ENCODE results near the gene PSMB7. TPM values are rescaled to one million over a fixed set of nuclear protein-coding genes. Genes with fewer than 3 reads are reported as not detected.

Gene PSMB7
- total and polyA plus RNA-seq, 2 donors (not counting 1 experiment from before 2014, with no cell fraction given), result 69.5 to 73.1 TPM

- ATAC-seq (ENCODE audit: low read depth), result no peak
- CTCF ChIA-PET, result interaction anchor here (0.7 to 1.7 kb wide), 2 partner anchors 11 to 34 kb away, joined by 3 to 5 read pairs; no protein-coding TSS in a partner anchor
- Histone ChIP-seq H3K36me3 (replicated peaks in 1 of 2; ENCODE audit: control extremely low read depth in 1 of 2, control insufficient read depth in 1 of 2, extremely low read depth in 1 of 2, insufficient read depth in 2 of 2, low read length in 1 of 2) (peaks cover 14 to 66% of the 10 kb centered on the region in 2 experiments), H3K4me2 (replicated peaks; ENCODE audit: low read depth, low read length, poor library complexity, severe bottlenecking) (no peak overlapping the region), H3K27ac (ENCODE audit: low read length in 2 of 2) (no peak overlapping the region), H3K9ac (ENCODE audit: low read length) (no peak overlapping the region), H3K79me2 (ENCODE audit: control insufficient read depth, insufficient read depth, low read length) (peaks cover 92% of the 10 kb centered on the region), H3K9me3 (ENCODE audit: control extremely low read depth in 1 of 3, control insufficient read depth in 2 of 3, insufficient read depth in 1 of 3, low read length in 2 of 3) (no peaks in the 10 kb centered on the region), H2AFZ (ENCODE audit: insufficient read depth, low read depth, low read length, poor library complexity, severe bottlenecking) (no peak overlapping the region), H3K27me3 (replicated peaks in 1 of 4; ENCODE audit: control extremely low read depth in 1 of 4, control insufficient read depth in 3 of 4, insufficient read depth in 4 of 4, low read length in 3 of 4) (no peaks in the 10 kb centered on the region), H3K4me3 (ENCODE audit: control extremely low read depth in 1 of 5, extremely low read depth in 1 of 5, insufficient read depth in 1 of 5, low read depth in 2 of 5, low read length in 4 of 5) (no peak overlapping the region), H3K4me1 (ENCODE audit: control insufficient read depth in 2 of 2, insufficient read depth in 2 of 2, low read length in 2 of 2) (no peaks in the 10 kb centered on the region), H4K20me1 (ENCODE audit: control insufficient read depth, insufficient read depth, low read length, poor library complexity, severe bottlenecking) (peaks cover 76% of the 10 kb centered on the region)
- Mint-ChIP-seq H3K4me1 (peaks cover 2% of the 10 kb centered on the region), H3K27me3 (no peaks in the 10 kb centered on the region), H3K27ac (no peak overlapping the region), H3K4me3 (no peak overlapping the region), H3K9me3 (ENCODE audit: insufficient read depth) (no peaks in the 10 kb centered on the region)
- intact Hi-C loops (cut with micrococcal nuclease), result no loop called here
- TF ChIP-seq EZH2 (IDR thresholded peaks at IDR 0.05; ENCODE audit: borderline replicate concordance, insufficient read depth, low read depth, low read length, poor library complexity, severe bottlenecking) (no peak), CTCF (IDR thresholded peaks at IDR 0.05) (no peak)
- no peak for DNase-seq
- POLR2A ChIA-PET, result no interaction called here
- 97% methylated on average over 12 of the region's 12 CpGs for WGBS (ENCODE audit: insufficient coverage)
These were observed 15.8 kb downstream of the PSMB7 start for GRCh38 chr9:124399323-124399967.

- intact Hi-C loops (cut with micrococcal nuclease), result no loop called here
- H3K9me3 Mint-ChIP-seq (ENCODE audit: insufficient read depth), result no peaks in the 10 kb centered on the region
- no peak for DNase-seq
- TF ChIP-seq CTCF (IDR thresholded peaks at IDR 0.05) (no peak), EZH2 (IDR thresholded peaks at IDR 0.05; ENCODE audit: borderline replicate concordance, insufficient read depth, low read depth, low read length, poor library complexity, severe bottlenecking) (no peak)
- H3K27ac Mint-ChIP-seq, result no peak overlapping the region
- Histone ChIP-seq H2AFZ (ENCODE audit: insufficient read depth, low read depth, low read length, poor library complexity, severe bottlenecking) (no peak overlapping the region), H3K27ac (ENCODE audit: low read length in 2 of 2) (no peak overlapping the region), H3K27me3 (replicated peaks in 1 of 4; ENCODE audit: control extremely low read depth in 1 of 4, control insufficient read depth in 3 of 4, insufficient read depth in 4 of 4, low read length in 3 of 4) (no peaks in the 10 kb centered on the region), H3K9ac (ENCODE audit: low read length) (no peak overlapping the region), H3K36me3 (replicated peaks in 1 of 2; ENCODE audit: control extremely low read depth in 1 of 2, control insufficient read depth in 1 of 2, extremely low read depth in 1 of 2, insufficient read depth in 2 of 2, low read length in 1 of 2) (peaks cover 9 to 62% of the 10 kb centered on the region in 2 experiments), H3K9me3 (ENCODE audit: control extremely low read depth in 1 of 3, control insufficient read depth in 2 of 3, insufficient read depth in 1 of 3, low read length in 2 of 3) (no peaks in the 10 kb centered on the region), H3K4me3 (ENCODE audit: control extremely low read depth in 1 of 5, extremely low read depth in 1 of 5, insufficient read depth in 1 of 5, low read depth in 2 of 5, low read length in 4 of 5) (no peak overlapping the region), H3K79me2 (ENCODE audit: control insufficient read depth, insufficient read depth, low read length) (peaks cover 91% of the 10 kb centered on the region), H4K20me1 (ENCODE audit: control insufficient read depth, insufficient read depth, low read length, poor library complexity, severe bottlenecking) (peaks cover 80% of the 10 kb centered on the region), H3K4me2 (replicated peaks; ENCODE audit: low read depth, low read length, poor library complexity, severe bottlenecking) (no peak overlapping the region), H3K4me1 (ENCODE audit: control insufficient read depth in 2 of 2, insufficient read depth in 2 of 2, low read length in 2 of 2) (no peaks in the 10 kb centered on the region)
- 100% methylated on average over 4 of the region's 8 CpGs for WGBS (ENCODE audit: insufficient coverage)
- H3K4me3 Mint-ChIP-seq, result no peak overlapping the region
- ATAC-seq (ENCODE audit: low read depth), result no peak
- H3K27me3 Mint-ChIP-seq, result no peaks in the 10 kb centered on the region
- H3K4me1 Mint-ChIP-seq, result peaks cover 8% of the 10 kb centered on the region
- CTCF ChIA-PET, result interaction anchor here (0.7 to 1.2 kb wide), 3 partner anchors 12 to 272 kb away, joined by 3 read pairs; no protein-coding TSS in a partner anchor
- POLR2A ChIA-PET, result interaction anchor here (0.7 kb wide), 1 partner anchor 15 kb away, joined by 3 read pairs; no protein-coding TSS in a partner anchor
These were observed 16.9 kb downstream of the PSMB7 start for GRCh38 chr9:124398191-124398935.

All from B cell (primary cell).